WTC11 (cell line): ENCODE results near the gene KIRREL2. TPM values are rescaled to one million over a fixed set of nuclear protein-coding genes. Genes with fewer than 3 reads are reported as not detected.

Experiments
- ATAC-seq: fragments of 200-7000 bp; cut with Tn5 transposase; 2 replicates; pipeline ENCODE4 v1.10.0; 2021; ENCODE audit warnings: mild to moderate bottlenecking, moderate library complexity
- CTCF ChIA-PET: fragments of 300-600 bp; sonication (Branson Sonifier 250); formaldehyde crosslinking; loops from one replicate; lab custom pipeline; 2021; ENCODE audit warnings: antibody characterized with exemption; lab: Charles Lee
- POLR2A ChIA-PET: fragments of 350-600 bp; sonication (Branson Sonifier 250); formaldehyde crosslinking; loops from one replicate; lab custom pipeline; 2021; ENCODE audit warnings: antibody characterized with exemption; lab: Charles Lee
- DNase-seq: peaks from one replicate; pipeline ENCODE4 v3.0.0; 2021; ENCODE audit warnings: low spot score
- H3K27ac Mint-ChIP-seq: 2 replicates; pipeline ENCODE4 v1.8.0; 2021; ENCODE audit warnings: mixed read lengths
- H3K27me3 Mint-ChIP-seq: 2 replicates; pipeline ENCODE4 v1.8.0; 2021; ENCODE audit warnings: low read depth, mild to moderate bottlenecking, moderate library complexity, mixed read lengths
- H3K36me3 Mint-ChIP-seq: 2 replicates; pipeline ENCODE4 v1.8.0; 2021; ENCODE audit warnings: mixed read lengths
- H3K4me1 Mint-ChIP-seq: 2 replicates; pipeline ENCODE4 v1.8.0; 2022; ENCODE audit warnings: mixed read lengths
- H3K4me3 Mint-ChIP-seq: 2 replicates; pipeline ENCODE4 v1.8.0; 2021; ENCODE audit warnings: mild to moderate bottlenecking, moderate library complexity, mixed read lengths
- H3K9me3 Mint-ChIP-seq: 2 replicates; pipeline ENCODE4 v1.8.0; 2021; ENCODE audit warnings: mixed read lengths
- CREB1 ChIP-seq: sonication (generic); formaldehyde crosslinking; IDR thresholded peaks from 2 replicates; pipeline ENCODE4 v1.8.0; 2023; ENCODE audit warnings: mild to moderate bottlenecking, missing genetic modification reagents
- EMX1 ChIP-seq: fragments of 250-450 bp; sonication (Bioruptor Pico); IDR thresholded peaks from 2 replicates; pipeline ENCODE4 v1.8.0; 2021; ENCODE audit warnings: mild to moderate bottlenecking
- GRHL2 ChIP-seq: fragments of 250-450 bp; sonication (Bioruptor Pico); IDR thresholded peaks from 2 replicates; pipeline ENCODE4 v1.8.0; 2022; ENCODE audit warnings: mild to moderate bottlenecking, moderate library complexity; ENCODE audit not compliant: insufficient replicate concordance, severe bottlenecking
- GTF2I ChIP-seq: fragments of 250-450 bp; sonication (Bioruptor Pico); conservative IDR thresholded peaks from 2 replicates; pipeline ENCODE4 v1.4.0; 2021; ENCODE audit warnings: mild to moderate bottlenecking
- NR3C1 ChIP-seq: sonication (generic); formaldehyde crosslinking; conservative IDR thresholded peaks from 2 replicates; pipeline ENCODE4 v1.8.1; 2023; ENCODE audit warnings: low read depth, mild to moderate bottlenecking, missing genetic modification reagents
- RELA ChIP-seq: sonication (generic); formaldehyde crosslinking; IDR thresholded peaks from 2 replicates; pipeline ENCODE4 v1.8.1; 2022; ENCODE audit warnings: missing genetic modification reagents, mild to moderate bottlenecking, borderline replicate concordance
- RORB ChIP-seq: fragments of 250-450 bp; sonication (Bioruptor Pico); IDR thresholded peaks from 2 replicates; pipeline ENCODE4 v1.9.0; 2021; ENCODE audit warnings: mild to moderate bottlenecking
- SMAD3 ChIP-seq: sonication (generic); formaldehyde crosslinking; IDR thresholded peaks from 2 replicates; pipeline ENCODE4 v1.8.0; 2022; ENCODE audit warnings: missing genetic modification reagents, mild to moderate bottlenecking, borderline replicate concordance
- SOX15 ChIP-seq: fragments of 250-450 bp; sonication (Bioruptor Pico); IDR thresholded peaks from 2 replicates; pipeline ENCODE4 v1.9.0; 2021; ENCODE audit warnings: mild to moderate bottlenecking
- TEAD4 ChIP-seq: sonication (generic); formaldehyde crosslinking; IDR thresholded peaks from 2 replicates; pipeline ENCODE4 v1.8.0; 2022; ENCODE audit warnings: mild to moderate bottlenecking, missing genetic modification reagents
- total RNA-seq: library from RNA; stranded (reverse); gene quantifications from 3 replicates; pipeline ENCODE4 v1.2.3, GENCODE V29; 2021
- TF ChIP-seq, protein P1 (sequence below): sonication (generic); formaldehyde crosslinking; IDR thresholded peaks from 2 replicates; pipeline ENCODE4 v1.8.0; 2023; ENCODE audit warnings: missing genetic modification reagents
- TF ChIP-seq, protein P2 (sequence below): sonication (generic); formaldehyde crosslinking; IDR thresholded peaks from 2 replicates; pipeline ENCODE4 v1.8.1; 2022; ENCODE audit warnings: mild to moderate bottlenecking, missing genetic modification reagents, moderate library complexity, borderline replicate concordance
- TF ChIP-seq, protein P3 (sequence below): sonication (generic); formaldehyde crosslinking; IDR thresholded peaks from 2 replicates; pipeline ENCODE4 v1.8.0; 2022; ENCODE audit warnings: mild to moderate bottlenecking, missing genetic modification reagents
- TF ChIP-seq, protein P4 (sequence below): fragments of 250-450 bp; sonication (Bioruptor Pico); conservative IDR thresholded peaks from 2 replicates; pipeline ENCODE4 v1.9.0; 2021; ENCODE audit warnings: mild to moderate bottlenecking

The KIRREL2 gene
- total RNA-seq, 1 experiment from 2014 or later, result 4.7 TPM

DNA sequence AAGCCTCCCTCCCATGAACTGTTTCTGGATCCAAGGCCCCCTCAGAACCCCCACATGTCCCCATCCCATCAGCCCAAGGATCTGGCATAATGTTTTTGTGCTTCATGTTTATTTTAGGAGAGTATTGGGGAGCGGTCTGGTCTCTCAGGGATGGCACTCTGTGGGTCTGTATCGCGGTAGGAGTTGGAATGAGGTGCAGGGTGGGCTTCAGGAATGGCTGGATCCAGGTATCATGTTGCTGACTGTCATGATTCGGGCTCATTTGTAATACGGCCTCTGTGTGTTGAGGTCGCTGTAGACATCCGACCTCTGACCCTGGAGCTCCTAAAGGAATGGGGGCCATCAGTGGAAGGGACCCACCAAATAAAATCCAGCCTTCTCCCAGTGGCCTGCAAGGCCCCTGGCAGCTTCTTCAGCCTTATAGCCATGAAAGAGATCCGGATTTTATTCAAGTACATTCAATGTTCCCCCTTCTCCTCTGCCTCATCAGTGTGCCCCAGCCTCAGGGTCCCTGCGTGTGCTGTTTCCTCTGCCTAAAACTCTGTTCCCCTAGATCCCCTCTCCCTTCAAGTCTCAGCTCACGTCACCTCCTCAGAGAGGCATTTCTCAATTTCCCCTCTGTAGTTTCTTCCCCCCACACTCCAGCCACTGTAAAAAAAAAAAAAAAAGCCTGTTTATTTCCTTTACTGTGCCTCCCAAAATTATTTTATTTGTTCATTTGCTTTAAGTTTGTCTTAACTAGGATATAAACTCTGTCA is 47.8 kb downstream of the KIRREL2 start:
- DNase-seq (no peak), ATAC-seq (no peak)
- Mint-ChIP-seq H3K9me3 (no peaks in the 10 kb centered on the region), H3K4me1 (peaks cover 33% of the 10 kb centered on the region), H3K36me3 (no peaks in the 10 kb centered on the region), H3K27ac (no peak overlapping the region), H3K27me3 (peaks cover 18% of the 10 kb centered on the region)
- POLR2A ChIA-PET, result interaction anchor here (0.7 kb wide), 1 partner anchor 109 kb away, joined by 3 read pairs; no protein-coding TSS in a partner anchor
- CTCF ChIA-PET, result interaction anchor here (1.0 to 1.2 kb wide), 2 partner anchors 27 to 89 kb away, joined by 4 read pairs; no protein-coding TSS in a partner anchor
- TF ChIP-seq GTF2I (CRISPR knock-in tag), result peak; percentile 55; the same call in 1 of the 2 replicates
- TF ChIP-seq SOX15 (CRISPR knock-in tag), result no peak
- TF ChIP-seq, all 79 proteins: peak for 1
- H3K4me3 Mint-ChIP-seq, result no peak overlapping the region

DNA sequence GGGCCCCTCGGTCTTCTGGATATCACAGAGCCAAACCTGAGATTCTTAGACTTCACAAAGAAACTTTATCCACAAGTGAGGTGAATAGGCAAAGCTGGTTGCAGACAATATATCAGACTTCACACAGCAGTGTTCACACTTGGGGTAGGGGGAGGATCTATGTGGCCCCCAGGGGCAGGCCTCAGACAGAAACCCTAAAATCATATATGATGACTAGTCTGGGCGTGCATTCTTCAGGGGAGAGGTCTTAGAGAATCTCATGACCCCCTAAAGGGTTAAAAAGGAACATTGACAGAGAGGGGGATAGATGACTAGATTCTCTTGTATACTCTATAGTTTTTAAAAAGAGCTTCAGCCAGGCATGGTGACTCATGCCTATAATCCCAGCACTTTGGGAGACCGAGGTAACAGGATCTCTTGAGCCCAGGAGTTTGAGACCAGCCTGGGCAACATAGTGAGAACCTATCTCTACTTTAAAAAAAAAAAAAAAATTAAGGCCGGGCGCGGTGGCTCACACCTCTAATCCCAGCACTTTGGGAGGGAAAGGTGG is 48.5 kb downstream of the KIRREL2 start:
- POLR2A ChIA-PET, result no interaction called here
- Mint-ChIP-seq H3K36me3 (no peaks in the 10 kb centered on the region), H3K9me3 (no peaks in the 10 kb centered on the region), H3K27ac (no peak overlapping the region), H3K27me3 (peaks cover 18% of the 10 kb centered on the region), H3K4me3 (no peak overlapping the region), H3K4me1 (peaks cover 35% of the 10 kb centered on the region)
- ATAC-seq, result no peak
- CTCF ChIA-PET, result interaction anchor here (0.7 kb wide), 1 partner anchor 112 kb away, joined by 4 read pairs; no protein-coding TSS in a partner anchor
- DNase-seq, result no peak
- TF ChIP-seq SMAD3 (no peak), NR3C1 (CRISPR knock-in tag) (no peak), RELA (CRISPR knock-in tag) (no peak), EMX1 (CRISPR knock-in tag) (no peak), TEAD4 (CRISPR knock-in tag) (no peak), SOX15 (CRISPR knock-in tag) (no peak), CREB1 (CRISPR knock-in tag) (no peak), GTF2I (CRISPR knock-in tag) (no peak), GRHL2 (CRISPR knock-in tag) (no peak)
- TF ChIP-seq, protein P1, sequence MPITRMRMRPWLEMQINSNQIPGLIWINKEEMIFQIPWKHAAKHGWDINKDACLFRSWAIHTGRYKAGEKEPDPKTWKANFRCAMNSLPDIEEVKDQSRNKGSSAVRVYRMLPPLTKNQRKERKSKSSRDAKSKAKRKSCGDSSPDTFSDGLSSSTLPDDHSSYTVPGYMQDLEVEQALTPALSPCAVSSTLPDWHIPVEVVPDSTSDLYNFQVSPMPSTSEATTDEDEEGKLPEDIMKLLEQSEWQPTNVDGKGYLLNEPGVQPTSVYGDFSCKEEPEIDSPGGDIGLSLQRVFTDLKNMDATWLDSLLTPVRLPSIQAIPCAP (CRISPR knock-in tag), result no peak
- TF ChIP-seq, protein P2, sequence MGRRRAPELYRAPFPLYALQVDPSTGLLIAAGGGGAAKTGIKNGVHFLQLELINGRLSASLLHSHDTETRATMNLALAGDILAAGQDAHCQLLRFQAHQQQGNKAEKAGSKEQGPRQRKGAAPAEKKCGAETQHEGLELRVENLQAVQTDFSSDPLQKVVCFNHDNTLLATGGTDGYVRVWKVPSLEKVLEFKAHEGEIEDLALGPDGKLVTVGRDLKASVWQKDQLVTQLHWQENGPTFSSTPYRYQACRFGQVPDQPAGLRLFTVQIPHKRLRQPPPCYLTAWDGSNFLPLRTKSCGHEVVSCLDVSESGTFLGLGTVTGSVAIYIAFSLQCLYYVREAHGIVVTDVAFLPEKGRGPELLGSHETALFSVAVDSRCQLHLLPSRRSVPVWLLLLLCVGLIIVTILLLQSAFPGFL (CRISPR knock-in tag), result no peak

DNA sequence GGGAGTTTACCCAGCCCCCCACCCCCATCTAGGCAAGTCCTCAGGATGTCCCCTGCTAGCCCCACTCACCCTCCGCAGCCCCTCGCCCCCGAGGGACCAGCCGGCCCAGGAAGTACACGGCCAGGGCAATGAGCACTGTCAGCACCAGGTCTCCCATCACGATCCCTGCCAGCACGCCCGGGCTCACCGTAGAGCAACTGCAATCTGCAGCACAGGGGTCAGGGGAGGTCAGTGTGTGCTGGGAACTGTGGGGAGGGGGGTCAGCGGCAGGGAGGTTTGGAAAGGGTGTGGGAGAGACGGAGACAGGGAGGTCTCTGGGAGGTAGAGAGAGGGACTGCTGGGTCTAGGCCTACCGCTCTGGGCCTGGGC is 50.6 kb downstream of the KIRREL2 start:
- TF ChIP-seq, protein P3, sequence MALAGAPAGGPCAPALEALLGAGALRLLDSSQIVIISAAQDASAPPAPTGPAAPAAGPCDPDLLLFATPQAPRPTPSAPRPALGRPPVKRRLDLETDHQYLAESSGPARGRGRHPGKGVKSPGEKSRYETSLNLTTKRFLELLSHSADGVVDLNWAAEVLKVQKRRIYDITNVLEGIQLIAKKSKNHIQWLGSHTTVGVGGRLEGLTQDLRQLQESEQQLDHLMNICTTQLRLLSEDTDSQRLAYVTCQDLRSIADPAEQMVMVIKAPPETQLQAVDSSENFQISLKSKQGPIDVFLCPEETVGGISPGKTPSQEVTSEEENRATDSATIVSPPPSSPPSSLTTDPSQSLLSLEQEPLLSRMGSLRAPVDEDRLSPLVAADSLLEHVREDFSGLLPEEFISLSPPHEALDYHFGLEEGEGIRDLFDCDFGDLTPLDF, result no peak
- TF ChIP-seq, protein P4, sequence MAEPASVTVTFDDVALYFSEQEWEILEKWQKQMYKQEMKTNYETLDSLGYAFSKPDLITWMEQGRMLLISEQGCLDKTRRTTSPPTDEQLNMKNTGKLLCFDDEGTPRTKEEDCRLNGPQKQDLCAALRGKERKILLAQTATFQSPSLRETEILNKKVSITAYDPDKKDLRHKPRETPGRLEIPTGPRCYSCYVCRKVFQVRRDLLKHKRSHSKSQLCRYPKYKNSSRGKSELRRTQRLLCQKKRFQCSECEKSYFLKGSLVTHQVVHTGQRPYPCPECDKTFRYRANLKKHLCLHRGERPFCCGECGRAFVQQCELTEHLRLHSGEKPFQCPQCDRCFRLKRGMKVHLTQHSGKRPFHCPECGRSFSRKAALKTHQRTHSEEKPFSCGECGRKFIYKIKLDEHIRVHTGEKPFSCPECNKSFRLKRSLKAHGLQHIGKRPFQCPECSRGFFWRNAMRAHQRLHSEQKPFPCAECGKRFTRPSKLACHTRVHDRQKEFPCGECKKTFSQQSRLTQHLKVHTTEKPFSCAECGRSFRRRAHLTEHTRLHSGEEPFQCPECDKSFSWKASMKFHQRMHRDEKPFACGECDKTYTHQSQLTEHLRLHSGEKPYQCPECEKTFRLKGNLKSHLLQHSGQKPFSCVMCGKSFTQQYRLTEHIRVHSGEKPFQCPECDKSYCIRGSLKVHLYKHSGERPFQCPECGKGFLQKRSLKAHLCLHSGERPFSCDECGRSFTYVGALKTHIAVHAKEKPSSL (CRISPR knock-in tag), result no peak
- TF ChIP-seq RORB (CRISPR knock-in tag), result no peak
- TF ChIP-seq, all 79 proteins: peak for 0
- Mint-ChIP-seq H3K36me3 (no peaks in the 10 kb centered on the region), H3K4me1 (peaks cover 28% of the 10 kb centered on the region), H3K9me3 (no peaks in the 10 kb centered on the region), H3K27me3 (peaks cover 13% of the 10 kb centered on the region), H3K27ac (no peak overlapping the region), H3K4me3 (no peak overlapping the region)
- ChIA-PET POLR2A (no interaction called here), CTCF (no interaction called here)
- ATAC-seq (no peak; the same call in 1 of the 2 replicates), DNase-seq (no peak)
